Adrenal gland (tissue), 5 donors: Measurements from ENCODE around the gene TAGLN2.

Source experiments
- POLR2A ChIP-seq, 2 donors: fragments of 450-650 bp; IDR thresholded peaks; one replicate each; pipeline ENCODE4 v1.6.1; 2017; ENCODE audit warnings: antibody characterized with exemption in 2 of 2, mild to moderate bottlenecking in 2 of 2, moderate library complexity in 1 of 2
- TF ChIP-seq, protein P1 (sequence below), 6 experiments: fragments of 450-650 bp in 4 of 6; fragments of 200-600 bp in 2 of 6; sonication (generic) in 1 of 6; IDR thresholded peaks; 1 replicate in 5 of 6; 2 replicates in 1 of 6; pipeline versions ENCODE4 v1.5.1 to v1.8.0; 2016 to 2021; ENCODE audit warnings: antibody characterized with exemption in 6 of 6, mild to moderate bottlenecking in 2 of 6, moderate library complexity in 1 of 6
- donor health status: DM: no; HTN: no; CAD: no.

DNA sequence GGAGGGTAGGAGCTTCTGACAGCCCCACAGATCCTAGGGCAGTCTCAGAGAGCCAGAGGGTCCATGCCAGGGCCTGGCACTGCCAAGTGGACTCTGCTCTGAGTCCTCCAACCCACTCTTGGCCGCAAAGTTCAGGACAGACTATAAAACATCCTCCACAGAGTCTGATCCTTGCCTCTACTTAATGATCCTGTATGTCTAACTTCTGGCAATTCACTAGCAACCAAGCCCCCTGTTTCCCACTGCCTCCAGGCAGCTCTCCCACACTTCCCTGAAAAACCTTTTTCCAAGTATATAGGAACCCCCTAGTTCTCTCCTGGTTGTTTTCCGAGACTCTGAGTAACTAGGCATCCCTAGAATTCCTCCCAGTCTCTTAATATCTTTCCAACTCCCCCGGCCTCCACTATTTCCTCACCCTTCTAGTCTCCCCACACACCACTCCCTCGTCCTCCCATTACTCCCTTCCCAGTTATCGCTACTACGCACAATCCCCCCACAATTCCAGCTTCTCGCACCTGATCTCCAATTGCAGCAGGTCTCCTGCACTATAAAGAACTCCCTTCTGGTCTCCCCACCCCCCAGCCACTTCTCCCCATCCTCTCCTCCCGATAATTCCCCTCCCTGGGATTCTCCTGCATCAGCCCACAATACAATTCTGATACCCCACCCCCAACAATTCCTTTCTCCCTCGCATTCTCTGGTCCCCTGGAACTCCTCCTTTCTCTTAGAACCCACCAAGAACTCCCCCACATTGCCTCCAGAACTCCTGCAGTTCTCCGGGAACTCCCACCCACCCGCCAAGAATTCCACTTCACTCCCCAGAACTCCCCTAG is 19.5 kb upstream of the TAGLN2 start:
- TF ChIP-seq, protein P1, sequence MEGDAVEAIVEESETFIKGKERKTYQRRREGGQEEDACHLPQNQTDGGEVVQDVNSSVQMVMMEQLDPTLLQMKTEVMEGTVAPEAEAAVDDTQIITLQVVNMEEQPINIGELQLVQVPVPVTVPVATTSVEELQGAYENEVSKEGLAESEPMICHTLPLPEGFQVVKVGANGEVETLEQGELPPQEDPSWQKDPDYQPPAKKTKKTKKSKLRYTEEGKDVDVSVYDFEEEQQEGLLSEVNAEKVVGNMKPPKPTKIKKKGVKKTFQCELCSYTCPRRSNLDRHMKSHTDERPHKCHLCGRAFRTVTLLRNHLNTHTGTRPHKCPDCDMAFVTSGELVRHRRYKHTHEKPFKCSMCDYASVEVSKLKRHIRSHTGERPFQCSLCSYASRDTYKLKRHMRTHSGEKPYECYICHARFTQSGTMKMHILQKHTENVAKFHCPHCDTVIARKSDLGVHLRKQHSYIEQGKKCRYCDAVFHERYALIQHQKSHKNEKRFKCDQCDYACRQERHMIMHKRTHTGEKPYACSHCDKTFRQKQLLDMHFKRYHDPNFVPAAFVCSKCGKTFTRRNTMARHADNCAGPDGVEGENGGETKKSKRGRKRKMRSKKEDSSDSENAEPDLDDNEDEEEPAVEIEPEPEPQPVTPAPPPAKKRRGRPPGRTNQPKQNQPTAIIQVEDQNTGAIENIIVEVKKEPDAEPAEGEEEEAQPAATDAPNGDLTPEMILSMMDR (IDR thresholded peaks at IDR 0.05) = no peak
- no peak for TF ChIP-seq POLR2A (IDR thresholded peaks at IDR 0.05)
